Measurements from ENCODE around the gene NSMCE1.

NSMCE1 gene

GRCh38 chr16:27199235-27199586, 69.4 kb downstream of the NSMCE1 start:
- no peak for FAIRE-seq
- no peak for DNase-seq (ENCODE audit: insufficient read length, low spot score)

GRCh38 chr16:27198451-27199234, 69.9 kb downstream of the NSMCE1 start:
- DNase-seq (ENCODE audit: insufficient read length, low spot score) (no peak), FAIRE-seq (no peak)

- DNase-seq (ENCODE audit: insufficient read length, low spot score) (no peak), FAIRE-seq (no peak)
Measured at GRCh38 chr16:27197004-27197403, 71.6 kb downstream of the NSMCE1 start.

- DNase-seq (ENCODE audit: insufficient read length, low spot score) = no peak
- FAIRE-seq = no peak
Measured at GRCh38 chr16:27195941-27196595, 72.5 kb downstream of the NSMCE1 start.

GRCh38 chr16:27195076-27195741, 73.4 kb downstream of the NSMCE1 start:
- FAIRE-seq (no peak), DNase-seq (ENCODE audit: insufficient read length, low spot score) (no peak)

GRCh38 chr16:27193300-27193990, 75.1 kb downstream of the NSMCE1 start:
- FAIRE-seq = no peak
- DNase-seq (ENCODE audit: insufficient read length, low spot score) = no peak

- no peak for FAIRE-seq
- DNase-seq (ENCODE audit: insufficient read length, low spot score) = no peak
Measured at GRCh38 chr16:27191352-27191924, 77.1 kb downstream of the NSMCE1 start.

GRCh38 chr16:27190316-27190871, 78.2 kb downstream of the NSMCE1 start:
- no peak for FAIRE-seq
- DNase-seq (ENCODE audit: insufficient read length, low spot score) = no peak

- FAIRE-seq (no peak), DNase-seq (ENCODE audit: insufficient read length, low spot score) (no peak)
Measured at GRCh38 chr16:27189335-27189972, 79.1 kb downstream of the NSMCE1 start.

GRCh38 chr16:27188633-27189032, 79.9 kb downstream of the NSMCE1 start:
- DNase-seq (ENCODE audit: insufficient read length, low spot score) (no peak), FAIRE-seq (no peak)

- no peak for DNase-seq (ENCODE audit: insufficient read length, low spot score)
Measured at GRCh38 chr16:27185776-27186130, 82.8 kb downstream of the NSMCE1 start.

GRCh38 chr16:27182906-27183405, 85.6 kb downstream of the NSMCE1 start:
- no peak for FAIRE-seq
- no peak for DNase-seq (ENCODE audit: insufficient read length, low spot score)

More at GRCh38 chr16:27185776-27186130, 82.8 kb downstream of the NSMCE1 start:
- FAIRE-seq = no peak

- FAIRE-seq = no peak
Measured at GRCh38 chr16:27181019-27181790, 87.4 kb downstream of the NSMCE1 start.

GRCh38 chr16:27179500-27180072, 89.0 kb downstream of the NSMCE1 start:
- DNase-seq (ENCODE audit: insufficient read length, low spot score) (peak; percentile 53), FAIRE-seq (no peak)

More at GRCh38 chr16:27181019-27181790, 87.4 kb downstream of the NSMCE1 start:
- DNase-seq (ENCODE audit: insufficient read length, low spot score) = no peak

GRCh38 chr16:27177031-27177774, 91.4 kb downstream of the NSMCE1 start:
- no peak for FAIRE-seq
- peak; percentile 51 for DNase-seq (ENCODE audit: insufficient read length, low spot score)

- FAIRE-seq = no peak
- no peak for DNase-seq (ENCODE audit: insufficient read length, low spot score)
Measured at GRCh38 chr16:27175888-27176287, 92.7 kb downstream of the NSMCE1 start.
